Left ventricle myocardium inferior (tissue), 1 donor: ENCODE results near the gene C3orf20. TPM values are rescaled to one million over a fixed set of nuclear protein-coding genes. Genes with fewer than 3 reads are reported as not detected.

ENCODE experiments used
- DNase-seq: peaks from one replicate; pipeline ENCODE4 v3.0.0-alpha.2; 2020
- H3K27ac ChIP-seq: fragments of 200-600 bp; replicated peaks from 2 replicates; pipeline ENCODE4 v1.8.0; 2021
- H3K27me3 ChIP-seq: fragments of 200-600 bp; 2 replicates; pipeline ENCODE4 v1.8.0; 2021; ENCODE audit warnings: low read depth
- H3K36me3 ChIP-seq: fragments of 200-600 bp; 2 replicates; pipeline ENCODE4 v1.8.0; 2021
- H3K4me1 ChIP-seq: fragments of 200-600 bp; 2 replicates; pipeline ENCODE4 v1.8.0; 2021
- H3K4me3 ChIP-seq: fragments of 200-600 bp; 2 replicates; pipeline ENCODE4 v1.8.0; 2021; ENCODE audit warnings: mild to moderate bottlenecking, moderate library complexity
- H3K9me3 ChIP-seq: fragments of 200-600 bp; replicated peaks from 2 replicates; pipeline ENCODE4 v1.8.0; 2021
- intact Hi-C: fragments of 100-400 bp; cut with micrococcal nuclease; formaldehyde crosslinking; loops from one replicate; pipeline ENCODE4 v1.11.0; 2022
- total RNA-seq: library from RNA; stranded (reverse); fragmentation: NEBNext Ultra II Directional; extraction: Animal tissue kit (Norgen Biotek cat#: 25700); gene quantifications from one replicate; pipeline ENCODE4 v1.2.1, GENCODE V29; 2021
- TF ChIP-seq, protein P1 (sequence below): fragments of 200-600 bp; IDR thresholded peaks from 2 replicates; pipeline ENCODE4 v1.8.0; 2021; ENCODE audit warnings: antibody characterized with exemption, mild to moderate bottlenecking, borderline replicate concordance
- donor health status: DM: no; HTN: yes; CAD: no; lungs with severe emphysema.

C3orf20 gene
- total RNA-seq, 1 donor from 2014 or later = not detected

DNA sequence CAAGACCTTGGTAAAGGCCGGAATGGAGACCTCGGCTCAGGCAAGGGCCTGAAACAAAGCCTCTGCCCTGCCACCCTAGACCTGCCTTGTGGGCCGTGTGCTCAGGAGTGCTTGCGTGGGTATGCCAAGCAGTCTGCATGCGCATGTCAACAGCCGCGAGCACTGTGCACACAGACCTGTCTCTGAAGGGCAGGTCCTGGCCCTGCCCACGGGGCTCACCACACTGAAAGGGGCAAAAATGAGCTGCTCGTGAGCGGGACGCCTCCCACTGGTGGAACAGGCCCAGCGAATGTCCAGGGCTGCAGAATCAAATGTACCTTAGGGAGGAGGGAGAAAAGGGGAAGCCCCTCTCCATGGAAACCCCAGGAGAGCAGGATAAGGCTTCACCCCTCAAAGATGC is 99.5 kb downstream of the C3orf20 start:
- Histone ChIP-seq H3K4me3 (no peak overlapping the region), H3K9me3 (peaks cover 19% of the 10 kb centered on the region), H3K4me1 (no peaks in the 10 kb centered on the region), H3K27me3 (peaks cover 5% of the 10 kb centered on the region), H3K27ac (no peak overlapping the region), H3K36me3 (no peaks in the 10 kb centered on the region)
- no peak for DNase-seq
- intact Hi-C loops = no loop called here
- TF ChIP-seq, protein P1, sequence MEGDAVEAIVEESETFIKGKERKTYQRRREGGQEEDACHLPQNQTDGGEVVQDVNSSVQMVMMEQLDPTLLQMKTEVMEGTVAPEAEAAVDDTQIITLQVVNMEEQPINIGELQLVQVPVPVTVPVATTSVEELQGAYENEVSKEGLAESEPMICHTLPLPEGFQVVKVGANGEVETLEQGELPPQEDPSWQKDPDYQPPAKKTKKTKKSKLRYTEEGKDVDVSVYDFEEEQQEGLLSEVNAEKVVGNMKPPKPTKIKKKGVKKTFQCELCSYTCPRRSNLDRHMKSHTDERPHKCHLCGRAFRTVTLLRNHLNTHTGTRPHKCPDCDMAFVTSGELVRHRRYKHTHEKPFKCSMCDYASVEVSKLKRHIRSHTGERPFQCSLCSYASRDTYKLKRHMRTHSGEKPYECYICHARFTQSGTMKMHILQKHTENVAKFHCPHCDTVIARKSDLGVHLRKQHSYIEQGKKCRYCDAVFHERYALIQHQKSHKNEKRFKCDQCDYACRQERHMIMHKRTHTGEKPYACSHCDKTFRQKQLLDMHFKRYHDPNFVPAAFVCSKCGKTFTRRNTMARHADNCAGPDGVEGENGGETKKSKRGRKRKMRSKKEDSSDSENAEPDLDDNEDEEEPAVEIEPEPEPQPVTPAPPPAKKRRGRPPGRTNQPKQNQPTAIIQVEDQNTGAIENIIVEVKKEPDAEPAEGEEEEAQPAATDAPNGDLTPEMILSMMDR = no peak

DNA sequence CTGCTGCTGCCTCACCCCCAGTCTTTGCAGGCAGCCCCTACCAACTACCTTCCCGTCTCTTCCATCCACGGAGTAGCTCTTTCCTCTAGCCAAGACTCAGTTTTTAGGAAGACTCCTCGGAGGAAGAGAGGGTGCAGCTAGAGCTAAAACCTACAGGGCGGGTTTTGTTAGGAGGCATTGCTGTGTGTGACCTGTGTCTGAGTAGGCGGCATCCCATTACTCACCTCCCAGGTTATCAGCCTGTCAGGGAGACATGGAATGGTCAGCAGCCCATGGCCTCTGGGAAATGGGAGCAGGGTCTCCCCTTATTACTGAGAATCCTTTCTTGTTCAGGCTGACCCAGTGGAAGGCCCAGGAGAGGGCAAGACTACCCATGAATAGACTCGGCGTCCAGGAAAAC is 100.1 kb downstream of the C3orf20 start:
- intact Hi-C loops = no loop called here
- Histone ChIP-seq H3K4me3 (no peak overlapping the region), H3K27ac (no peak overlapping the region), H3K9me3 (peaks cover 23% of the 10 kb centered on the region), H3K4me1 (no peaks in the 10 kb centered on the region), H3K27me3 (peaks cover 5% of the 10 kb centered on the region), H3K36me3 (no peaks in the 10 kb centered on the region)
- DNase-seq = no peak
- TF ChIP-seq, protein P1 = no peak

DNA sequence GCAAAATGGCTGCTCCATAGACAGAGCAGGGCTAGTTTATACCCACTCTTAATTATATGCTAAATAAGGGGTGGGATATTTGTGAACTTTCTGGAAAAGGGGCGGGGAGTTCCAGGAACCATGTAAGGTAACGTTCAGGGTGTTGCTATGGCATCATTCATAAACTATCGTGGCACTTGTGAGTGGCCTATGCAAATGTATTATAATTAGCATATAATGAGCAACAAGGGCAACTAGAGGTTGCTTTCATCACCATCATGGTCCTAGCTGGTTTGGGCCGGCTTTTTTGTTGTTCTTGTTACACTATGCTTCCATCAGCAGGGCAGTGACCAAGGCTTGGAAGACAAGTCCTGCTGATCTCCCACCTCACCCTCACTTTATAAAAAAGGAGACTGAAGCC is 100.6 kb downstream of the C3orf20 start:
- no peak overlapping the region for H3K4me3 ChIP-seq
- H3K36me3 ChIP-seq = no peaks in the 10 kb centered on the region
- peaks cover 23% of the 10 kb centered on the region for H3K9me3 ChIP-seq
- TF ChIP-seq, protein P1 = no peak
- no peak for DNase-seq
- peaks cover 5% of the 10 kb centered on the region for H3K27me3 ChIP-seq
- H3K4me1 ChIP-seq = no peaks in the 10 kb centered on the region
- intact Hi-C loops = no loop called here
- H3K27ac ChIP-seq = no peak overlapping the region

DNA sequence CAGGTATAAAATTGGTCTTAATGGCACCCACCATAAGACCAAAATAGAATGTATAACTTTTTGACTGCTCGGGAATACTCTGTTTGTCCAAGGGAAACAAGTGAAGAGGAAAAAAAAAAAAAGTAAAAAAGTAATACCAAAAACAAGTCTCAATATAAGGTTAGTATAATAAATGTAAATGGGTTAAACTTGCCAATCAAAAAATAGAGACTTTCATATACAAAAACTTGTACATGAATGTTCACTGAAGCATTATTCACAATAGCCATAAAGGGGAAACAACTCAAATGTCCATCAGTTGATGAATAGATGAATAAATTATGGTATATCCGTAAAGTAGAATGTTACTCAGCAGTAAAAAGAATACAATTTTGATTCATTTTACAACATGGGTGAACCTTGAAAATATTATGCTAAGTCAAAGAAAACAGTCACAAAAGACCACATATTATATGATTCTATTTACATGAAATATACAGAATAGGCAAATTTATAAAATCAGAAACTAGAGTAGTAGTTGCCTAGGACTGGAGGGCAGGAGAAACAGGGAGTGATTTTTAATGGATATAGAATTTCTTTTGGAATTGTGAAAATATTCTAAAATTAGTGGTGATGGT is 104.2 kb downstream of the C3orf20 start:
- TF ChIP-seq, protein P1 = no peak
- Histone ChIP-seq H3K27ac (no peak overlapping the region), H3K4me3 (no peak overlapping the region), H3K4me1 (peaks cover 4% of the 10 kb centered on the region), H3K36me3 (no peaks in the 10 kb centered on the region), H3K9me3 (peaks cover 23% of the 10 kb centered on the region), H3K27me3 (peaks cover 8% of the 10 kb centered on the region)
- intact Hi-C loops = no loop called here
- DNase-seq = no peak

DNA sequence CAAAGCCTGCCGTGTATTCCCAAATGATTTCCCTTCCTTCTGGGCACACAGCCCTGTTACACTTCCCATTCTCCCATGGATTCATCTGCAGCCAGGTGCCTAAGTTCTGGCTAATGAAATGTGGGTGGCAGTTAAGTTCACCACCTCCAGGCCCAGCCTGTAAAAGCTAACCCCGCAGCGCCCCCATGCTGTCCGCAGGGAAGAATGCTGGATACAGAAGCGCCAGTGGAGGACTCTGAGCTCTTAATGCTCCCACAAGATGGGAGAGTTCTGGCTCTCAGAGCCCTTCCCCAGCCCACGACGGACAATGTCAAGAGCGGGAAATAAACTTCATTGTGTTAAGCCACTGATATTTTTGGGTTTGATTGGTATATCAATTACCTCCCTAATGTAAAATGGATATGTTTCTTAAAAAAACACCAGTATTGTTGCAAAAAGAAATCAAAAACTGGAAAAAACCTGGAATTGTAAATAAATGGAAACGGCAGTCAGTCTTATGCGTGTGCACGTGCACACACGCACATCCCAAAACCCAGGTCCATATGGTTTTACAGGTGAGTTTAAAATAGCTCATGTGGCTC is 106.1 kb downstream of the C3orf20 start:
- Histone ChIP-seq H3K36me3 (no peaks in the 10 kb centered on the region), H3K27ac (no peak overlapping the region), H3K4me3 (no peak overlapping the region), H3K9me3 (peaks cover 23% of the 10 kb centered on the region), H3K27me3 (peaks cover 22% of the 10 kb centered on the region), H3K4me1 (peaks cover 18% of the 10 kb centered on the region)
- TF ChIP-seq, protein P1 = peak; percentile 73
- intact Hi-C loops = loop anchor here (10.0 kb wide), 1 partner anchor 106 kb away; the partner anchor contains the start of gene C3orf20
- peak; percentile 64 for DNase-seq
